KBM-7 (cell line): Measurements from ENCODE around the gene SOX18.
A peak's percentile ranks its signal among the peaks of the same experiment; 100 is the strongest.

Experiments used
- DNase-seq: peaks from one replicate; pipeline ENCODE4 v3.0.0-alpha.2; 2015
- in situ Hi-C: fragments of 300-500 bp; cut with MboI; formaldehyde crosslinking; loops from 2 replicates; pipeline ENCODE4 v1.14.3; 2020; ENCODE audit warnings: low sequenced_read_pairs, low pct_unique_long_range_greater_than_20kb, mixed read lengths

The SOX18 gene

GRCh38 chr20:64056639-64056888 lies 7.1 kb upstream of the SOX18 start:
- DNase-seq: no peak
- in situ Hi-C loops: no loop called here

- in situ Hi-C loops: no loop called here
- DNase-seq: peak; percentile 52
These were observed 6.6 kb upstream of the SOX18 start for GRCh38 chr20:64055893-64056638.

- in situ Hi-C loops: no loop called here
These were observed 6.0 kb upstream of the SOX18 start for GRCh38 chr20:64055396-64055892.

GRCh38 chr20:64053841-64054661 lies 4.6 kb upstream of the SOX18 start:
- in situ Hi-C loops: no loop called here
- DNase-seq: peak; percentile 70

More at GRCh38 chr20:64055396-64055892, 6.0 kb upstream of the SOX18 start:
- DNase-seq: no peak

- no peak for DNase-seq
- in situ Hi-C loops: no loop called here
These were observed 3.8 kb upstream of the SOX18 start for GRCh38 chr20:64052987-64053840.

GRCh38 chr20:64052326-64052722 lies 2.9 kb upstream of the SOX18 start:
- in situ Hi-C loops: no loop called here
- no peak for DNase-seq

GRCh38 chr20:64051561-64052325 lies 2.3 kb upstream of the SOX18 start:
- no peak for DNase-seq
- in situ Hi-C loops: no loop called here

GRCh38 chr20:64051033-64051452 lies 1.6 kb upstream of the SOX18 start:
- DNase-seq: no peak
- in situ Hi-C loops: no loop called here

GRCh38 chr20:64050261-64051032 lies 1.0 kb upstream of the SOX18 start:
- no peak for DNase-seq
- in situ Hi-C loops: no loop called here

GRCh38 chr20:64049878-64050260 lies 430 bp upstream of the SOX18 start:
- in situ Hi-C loops: no loop called here
- DNase-seq: peak; percentile 30

GRCh38 chr20:64048402-64049044 lies 916 bp downstream of the SOX18 start:
- in situ Hi-C loops: no loop called here
- no peak for DNase-seq

- in situ Hi-C loops: no loop called here
- no peak for DNase-seq
These were observed 1.5 kb downstream of the SOX18 start for GRCh38 chr20:64047968-64048401.

- no peak for DNase-seq
- in situ Hi-C loops: no loop called here
These were observed 2.4 kb downstream of the SOX18 start for GRCh38 chr20:64047046-64047389.

- in situ Hi-C loops: no loop called here
- DNase-seq: no peak
These were observed 4.0 kb downstream of the SOX18 start for GRCh38 chr20:64045346-64046011.

- no peak for DNase-seq
- in situ Hi-C loops: no loop called here
These were observed 4.8 kb downstream of the SOX18 start for GRCh38 chr20:64044484-64045247.

- in situ Hi-C loops: no loop called here
- DNase-seq: no peak
These were observed 5.7 kb downstream of the SOX18 start for GRCh38 chr20:64043768-64044167.
